OCI-LY1 (cell line): ENCODE results near the gene TNP1.

Source experiments
- H2AFZ ChIP-seq: fragments of 200-600 bp; sonication (generic), shearing (Covaris generic); 2 replicates; pipeline ENCODE4 v1.6.0; 2014; ENCODE audit warnings: antibody characterized with exemption, mild to moderate bottlenecking, low read length
- H3F3A ChIP-seq: fragments of 200-600 bp; sonication (generic), shearing (Covaris generic); 2 replicates; pipeline ENCODE4 v1.6.0; 2014; ENCODE audit warnings: mild to moderate bottlenecking, antibody characterized with exemption, low read length, moderate library complexity; ENCODE audit not compliant: insufficient read depth
- H3K27ac ChIP-seq: fragments of 200-600 bp; sonication (generic); 2 replicates; pipeline ENCODE4 v1.5.1; 2014; ENCODE audit warnings: low read length, mixed run types, mild to moderate bottlenecking, low read depth; ENCODE audit not compliant: poor library complexity, severe bottlenecking
- H3K27me3 ChIP-seq: fragments of 200-600 bp; sonication (generic); 2 replicates; pipeline ENCODE4 v1.6.0; 2014; ENCODE audit warnings: antibody characterized with exemption, mild to moderate bottlenecking, low read length, moderate library complexity; ENCODE audit not compliant: insufficient read depth
- H3K36me3 ChIP-seq: fragments of 200-600 bp; sonication (generic); 2 replicates; pipeline ENCODE4 v1.6.1; 2014; ENCODE audit warnings: mild to moderate bottlenecking, antibody characterized with exemption, low read length, moderate library complexity, mixed read lengths; ENCODE audit not compliant: insufficient read depth
- H3K4me1 ChIP-seq: fragments of 200-600 bp; sonication (generic); 2 replicates; pipeline ENCODE4 v1.5.1; 2014; ENCODE audit warnings: mild to moderate bottlenecking, low read length, moderate library complexity; ENCODE audit not compliant: insufficient read depth, severe bottlenecking
- H3K4me2 ChIP-seq: fragments of 200-600 bp; sonication (generic), shearing (Covaris generic); 2 replicates; pipeline ENCODE4 v1.6.1; 2014; ENCODE audit warnings: low read length
- H3K4me3 ChIP-seq: fragments of 200-600 bp; sonication (generic); 2 replicates; pipeline ENCODE4 v1.5.1; 2014; ENCODE audit warnings: low read length, low read depth, mild to moderate bottlenecking, mixed read lengths; ENCODE audit not compliant: poor library complexity, severe bottlenecking
- H3K79me2 ChIP-seq: fragments of 200-600 bp; shearing (Covaris generic); 2 replicates; pipeline ENCODE4 v1.6.1; 2016; ENCODE audit warnings: mixed run types, low read length, mixed read lengths; ENCODE audit not compliant: insufficient read depth
- H3K9ac ChIP-seq: fragments of 200-600 bp; sonication (generic), shearing (Covaris generic); 2 replicates; pipeline ENCODE4 v1.6.1; 2014; ENCODE audit warnings: mild to moderate bottlenecking, low read length, mixed read lengths
- H3K9me2 ChIP-seq: fragments of 200-600 bp; sonication (generic), shearing (Covaris generic); 2 replicates; pipeline ENCODE4 v1.6.1; 2014; ENCODE audit warnings: low read depth, mild to moderate bottlenecking, low read length, mixed read lengths
- H3K9me3 ChIP-seq: fragments of 200-600 bp; shearing (Covaris generic); 2 replicates; pipeline ENCODE4 v1.6.1; 2014; ENCODE audit warnings: low read length, mixed read lengths
- H4K20me1 ChIP-seq: fragments of 200-600 bp; sonication (generic), shearing (Covaris generic); 2 replicates; pipeline ENCODE4 v1.6.0; 2016; ENCODE audit warnings: mild to moderate bottlenecking, low read length; ENCODE audit not compliant: insufficient read depth
- EZH2 ChIP-seq: fragments of 200-600 bp; sonication (generic), shearing (Covaris generic); IDR thresholded peaks from 2 replicates; pipeline ENCODE4 v1.8.0; 2017; ENCODE audit warnings: borderline replicate concordance, mixed run types, mild to moderate bottlenecking, antibody characterized with exemption, low read length, moderate library complexity, mixed read lengths
- TF ChIP-seq, protein P1 (sequence below): fragments of 200-600 bp; sonication (generic), shearing (Covaris generic); IDR thresholded peaks from 2 replicates; pipeline ENCODE4 v1.5.1; 2017; ENCODE audit warnings: mild to moderate bottlenecking, antibody characterized with exemption, low read length, moderate library complexity, mixed read lengths

Gene TNP1

GRCh38 chr2:216885117-216885553 lies 25.3 kb upstream of the TNP1 start:
- H3K4me1 ChIP-seq = no peaks in the 10 kb centered on the region
- no peaks in the 10 kb centered on the region for H3K9me3 ChIP-seq
- no peaks in the 10 kb centered on the region for H3K79me2 ChIP-seq
- no peak overlapping the region for H3K27ac ChIP-seq
- no peaks in the 10 kb centered on the region for H3K27me3 ChIP-seq
- H3K36me3 ChIP-seq = no peaks in the 10 kb centered on the region
- no peak overlapping the region for H3K4me2 ChIP-seq
- no peak overlapping the region for H3K4me3 ChIP-seq
- no peaks in the 10 kb centered on the region for H3K9me2 ChIP-seq
- no peaks in the 10 kb centered on the region for H3F3A ChIP-seq
- no peak overlapping the region for H2AFZ ChIP-seq
- no peak for TF ChIP-seq EZH2
- TF ChIP-seq, protein P1, sequence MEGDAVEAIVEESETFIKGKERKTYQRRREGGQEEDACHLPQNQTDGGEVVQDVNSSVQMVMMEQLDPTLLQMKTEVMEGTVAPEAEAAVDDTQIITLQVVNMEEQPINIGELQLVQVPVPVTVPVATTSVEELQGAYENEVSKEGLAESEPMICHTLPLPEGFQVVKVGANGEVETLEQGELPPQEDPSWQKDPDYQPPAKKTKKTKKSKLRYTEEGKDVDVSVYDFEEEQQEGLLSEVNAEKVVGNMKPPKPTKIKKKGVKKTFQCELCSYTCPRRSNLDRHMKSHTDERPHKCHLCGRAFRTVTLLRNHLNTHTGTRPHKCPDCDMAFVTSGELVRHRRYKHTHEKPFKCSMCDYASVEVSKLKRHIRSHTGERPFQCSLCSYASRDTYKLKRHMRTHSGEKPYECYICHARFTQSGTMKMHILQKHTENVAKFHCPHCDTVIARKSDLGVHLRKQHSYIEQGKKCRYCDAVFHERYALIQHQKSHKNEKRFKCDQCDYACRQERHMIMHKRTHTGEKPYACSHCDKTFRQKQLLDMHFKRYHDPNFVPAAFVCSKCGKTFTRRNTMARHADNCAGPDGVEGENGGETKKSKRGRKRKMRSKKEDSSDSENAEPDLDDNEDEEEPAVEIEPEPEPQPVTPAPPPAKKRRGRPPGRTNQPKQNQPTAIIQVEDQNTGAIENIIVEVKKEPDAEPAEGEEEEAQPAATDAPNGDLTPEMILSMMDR = no peak
- no peak overlapping the region for H3K9ac ChIP-seq
- no peaks in the 10 kb centered on the region for H4K20me1 ChIP-seq

- Histone ChIP-seq H2AFZ (no peak overlapping the region), H3K36me3 (no peaks in the 10 kb centered on the region), H3K4me2 (no peak overlapping the region), H3K9me2 (no peaks in the 10 kb centered on the region), H3K4me3 (no peak overlapping the region), H3K9ac (no peak overlapping the region), H4K20me1 (no peaks in the 10 kb centered on the region), H3K27me3 (no peaks in the 10 kb centered on the region), H3F3A (no peaks in the 10 kb centered on the region), H3K9me3 (no peaks in the 10 kb centered on the region), H3K27ac (no peak overlapping the region), H3K79me2 (no peaks in the 10 kb centered on the region), H3K4me1 (no peaks in the 10 kb centered on the region)
- TF ChIP-seq, protein P1 = no peak
- TF ChIP-seq EZH2 = no peak
Observed at GRCh38 chr2:216884347-216884746, 24.5 kb upstream of the TNP1 start.

DNA sequence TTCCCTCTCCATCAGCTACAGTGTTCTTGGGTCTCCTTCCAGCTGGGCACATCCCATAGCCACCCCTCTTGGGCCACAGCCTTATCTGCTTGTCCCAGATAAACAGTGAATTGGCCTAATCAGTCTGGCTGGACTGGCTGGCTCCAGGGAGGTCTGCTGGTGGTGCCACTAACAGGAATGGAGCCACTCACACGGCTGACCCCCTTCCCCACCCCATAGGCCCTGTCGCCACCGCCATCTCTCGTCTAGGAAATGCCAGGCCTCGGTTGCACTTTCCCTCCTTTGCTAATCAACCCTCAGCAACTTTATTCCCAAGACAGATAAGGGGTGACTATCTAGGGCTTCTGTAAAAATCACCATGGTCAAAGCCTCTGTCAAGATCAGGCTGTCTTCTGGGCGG lies 23.0 kb upstream of the TNP1 start:
- Histone ChIP-seq H3K27ac (no peak overlapping the region), H3K27me3 (no peaks in the 10 kb centered on the region), H3K4me1 (no peaks in the 10 kb centered on the region), H3F3A (no peaks in the 10 kb centered on the region), H3K36me3 (no peaks in the 10 kb centered on the region), H3K9ac (no peak overlapping the region), H3K79me2 (no peaks in the 10 kb centered on the region), H3K9me2 (no peaks in the 10 kb centered on the region), H4K20me1 (no peaks in the 10 kb centered on the region), H3K9me3 (no peaks in the 10 kb centered on the region), H2AFZ (no peak overlapping the region), H3K4me2 (no peak overlapping the region), H3K4me3 (no peak overlapping the region)
- TF ChIP-seq EZH2 = no peak

GRCh38 chr2:216881411-216881810 lies 21.5 kb upstream of the TNP1 start:
- H3F3A ChIP-seq = no peaks in the 10 kb centered on the region
- no peak overlapping the region for H3K9ac ChIP-seq
- no peak overlapping the region for H3K4me2 ChIP-seq
- H3K27me3 ChIP-seq = no peaks in the 10 kb centered on the region
- H3K79me2 ChIP-seq = no peaks in the 10 kb centered on the region
- H2AFZ ChIP-seq = no peak overlapping the region
- no peaks in the 10 kb centered on the region for H3K9me3 ChIP-seq
- no peaks in the 10 kb centered on the region for H3K36me3 ChIP-seq
- H3K9me2 ChIP-seq = no peaks in the 10 kb centered on the region
- TF ChIP-seq, protein P1 = no peak
- TF ChIP-seq EZH2 = no peak
- H3K27ac ChIP-seq = no peak overlapping the region
- H4K20me1 ChIP-seq = no peaks in the 10 kb centered on the region
- no peak overlapping the region for H3K4me3 ChIP-seq
- H3K4me1 ChIP-seq = no peaks in the 10 kb centered on the region
